C4-2B (cell line): ENCODE results near the gene PLA2G1B.

ENCODE experiments used
- ZFX ChIP-seq: fragments of 450-650 bp; IDR thresholded peaks from 2 replicates; pipeline ENCODE4 v1.6.1; 2017
- TF ChIP-seq, protein P1 (sequence below): fragments of 450-650 bp; conservative IDR thresholded peaks from 2 replicates; pipeline ENCODE4 v1.5.1; 2017; ENCODE audit warnings: mild to moderate bottlenecking

DNA sequence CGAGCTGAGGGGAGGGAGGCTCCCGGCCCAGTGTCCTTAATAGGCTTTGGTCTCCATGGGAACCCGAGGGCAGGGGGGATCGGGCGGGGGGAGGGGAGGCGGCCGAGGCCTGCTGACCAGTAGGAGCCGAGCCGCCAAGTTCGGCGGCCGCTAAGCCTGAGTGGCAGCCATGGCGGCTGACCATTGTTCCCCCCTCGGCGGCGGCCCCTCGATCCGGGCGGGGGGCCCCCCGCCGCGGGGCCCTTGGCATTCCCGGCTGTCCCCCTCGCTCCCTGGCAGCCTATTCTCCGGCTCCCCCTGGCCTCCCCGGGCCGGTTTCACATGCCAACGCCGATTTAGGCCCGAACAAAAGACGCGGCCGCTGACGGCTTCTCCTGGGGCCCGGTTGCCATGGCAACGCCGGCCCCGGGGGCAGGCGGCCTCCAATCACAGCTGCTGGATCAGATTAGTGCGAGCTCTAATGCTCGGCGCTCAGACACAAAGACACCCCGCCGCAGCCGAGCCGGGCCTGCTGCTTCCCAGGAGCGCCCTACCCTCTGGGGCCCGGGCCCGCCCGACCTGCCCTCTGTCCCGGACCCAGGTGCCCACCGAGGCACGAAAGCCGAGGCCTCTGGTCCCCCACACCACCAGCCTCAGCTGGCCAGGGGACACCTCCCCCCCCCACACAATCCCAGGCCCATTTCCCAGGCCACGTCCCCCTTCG is 34.1 kb upstream of the PLA2G1B start:
- TF ChIP-seq, protein P1, sequence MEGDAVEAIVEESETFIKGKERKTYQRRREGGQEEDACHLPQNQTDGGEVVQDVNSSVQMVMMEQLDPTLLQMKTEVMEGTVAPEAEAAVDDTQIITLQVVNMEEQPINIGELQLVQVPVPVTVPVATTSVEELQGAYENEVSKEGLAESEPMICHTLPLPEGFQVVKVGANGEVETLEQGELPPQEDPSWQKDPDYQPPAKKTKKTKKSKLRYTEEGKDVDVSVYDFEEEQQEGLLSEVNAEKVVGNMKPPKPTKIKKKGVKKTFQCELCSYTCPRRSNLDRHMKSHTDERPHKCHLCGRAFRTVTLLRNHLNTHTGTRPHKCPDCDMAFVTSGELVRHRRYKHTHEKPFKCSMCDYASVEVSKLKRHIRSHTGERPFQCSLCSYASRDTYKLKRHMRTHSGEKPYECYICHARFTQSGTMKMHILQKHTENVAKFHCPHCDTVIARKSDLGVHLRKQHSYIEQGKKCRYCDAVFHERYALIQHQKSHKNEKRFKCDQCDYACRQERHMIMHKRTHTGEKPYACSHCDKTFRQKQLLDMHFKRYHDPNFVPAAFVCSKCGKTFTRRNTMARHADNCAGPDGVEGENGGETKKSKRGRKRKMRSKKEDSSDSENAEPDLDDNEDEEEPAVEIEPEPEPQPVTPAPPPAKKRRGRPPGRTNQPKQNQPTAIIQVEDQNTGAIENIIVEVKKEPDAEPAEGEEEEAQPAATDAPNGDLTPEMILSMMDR: no peak
- no peak for TF ChIP-seq ZFX
